GM12873 (cell line): ENCODE data around the gene REXO5.

Experiments used
- CTCF ChIP-seq: IDR thresholded peaks from 2 replicates; pipeline ENCODE4 v1.5.1; 2012; ENCODE audit warnings: low read depth, mild to moderate bottlenecking, moderate library complexity, low read length, control low read depth; ENCODE audit not compliant: insufficient read depth; ENCODE audit errors: missing control alignments

The REXO5 gene

GRCh38 chr16:20880867-20881502 lies 74.7 kb downstream of the REXO5 start:
- no peak for TF ChIP-seq CTCF

- no peak for TF ChIP-seq CTCF
Observed at GRCh38 chr16:20881503-20881878, 75.2 kb downstream of the REXO5 start.

GRCh38 chr16:20883554-20884239 lies 77.4 kb downstream of the REXO5 start:
- no peak for TF ChIP-seq CTCF

- no peak for TF ChIP-seq CTCF
Observed at GRCh38 chr16:20884240-20884556, 77.9 kb downstream of the REXO5 start.

GRCh38 chr16:20886320-20886719 lies 80.0 kb downstream of the REXO5 start:
- TF ChIP-seq CTCF, result no peak

GRCh38 chr16:20887207-20887606 lies 80.9 kb downstream of the REXO5 start:
- TF ChIP-seq CTCF, result no peak

- TF ChIP-seq CTCF, result no peak
Observed at GRCh38 chr16:20889625-20890275, 83.4 kb downstream of the REXO5 start.
